Skin of body (tissue), 2 donors: ENCODE results near the gene IDH2. TPM values are rescaled to one million over a fixed set of nuclear protein-coding genes. Genes with fewer than 3 reads are reported as not detected.
A peak's percentile ranks its signal among the peaks of the same experiment; 100 is the strongest.
"Not testable (repeated sequence)": the region's sequence is repeated elsewhere in the genome, so short reads cannot be mapped to it uniquely, and the experiment has no call there.

Experiments used
- DNase-seq: peaks from one replicate; lab custom pipeline; 2025; lab: John Stamatoyannopoulos, UW
- total RNA-seq: library from RNA; depleted of rRNA; stranded (reverse); fragments of >200 nt; gene quantifications from one replicate; pipeline ENCODE4 v1.2.3, GENCODE V29; 2014

Gene IDH2
- total RNA-seq, 1 donor from 2014 or later: 77.6 TPM

DNA sequence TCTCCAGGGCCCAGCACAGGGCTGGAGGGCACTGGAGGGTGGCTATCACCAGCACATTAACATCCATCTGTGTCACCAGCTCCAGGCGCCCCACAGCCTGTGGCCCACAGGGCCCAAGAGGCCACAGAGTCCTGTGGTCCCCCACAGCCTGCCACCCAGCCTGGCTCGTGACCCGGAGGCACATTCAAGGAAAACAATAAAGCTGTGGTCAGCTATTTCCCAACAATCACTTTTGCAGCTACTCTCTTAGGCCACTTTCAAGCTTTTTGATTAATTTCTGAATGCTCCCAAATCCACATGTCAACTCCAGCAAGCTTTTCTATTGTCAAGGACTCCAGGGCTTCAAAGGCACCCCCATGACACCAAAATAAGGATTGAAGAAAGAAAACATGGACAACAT lies 16.7 kb downstream of the IDH2 start:
- DNase-seq: no peak

DNA sequence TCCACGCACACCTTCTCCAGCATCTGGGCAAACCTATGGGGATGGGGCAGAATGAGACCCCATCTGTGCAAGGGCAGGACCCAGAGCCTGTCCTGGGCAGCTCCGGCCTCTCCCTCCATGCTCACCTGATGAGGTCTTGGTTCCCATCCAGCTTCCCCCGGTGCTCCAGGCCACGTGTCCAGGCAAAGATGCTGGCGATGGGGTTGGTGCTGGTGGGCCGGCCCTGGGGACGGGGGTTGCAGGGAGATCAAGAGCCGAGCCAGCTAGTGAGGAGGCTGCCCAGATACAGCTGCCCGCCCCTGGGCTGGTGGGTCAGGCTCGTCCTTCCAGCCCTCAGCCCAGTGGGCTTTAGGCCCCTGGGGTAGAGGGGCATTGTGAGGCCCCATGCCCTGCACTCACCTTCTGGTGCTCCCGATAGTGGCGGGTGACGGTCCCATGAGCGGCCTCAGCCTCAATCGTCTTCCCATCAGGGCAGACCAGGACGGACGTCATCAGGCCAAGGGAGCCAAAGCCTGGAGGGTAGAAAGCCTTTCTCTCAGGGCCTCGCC lies 17.3 kb downstream of the IDH2 start:
- DNase-seq: no peak

GRCh38 chr15:90083954-90084607 lies 18.2 kb downstream of the IDH2 start:
- DNase-seq: no peak

DNA sequence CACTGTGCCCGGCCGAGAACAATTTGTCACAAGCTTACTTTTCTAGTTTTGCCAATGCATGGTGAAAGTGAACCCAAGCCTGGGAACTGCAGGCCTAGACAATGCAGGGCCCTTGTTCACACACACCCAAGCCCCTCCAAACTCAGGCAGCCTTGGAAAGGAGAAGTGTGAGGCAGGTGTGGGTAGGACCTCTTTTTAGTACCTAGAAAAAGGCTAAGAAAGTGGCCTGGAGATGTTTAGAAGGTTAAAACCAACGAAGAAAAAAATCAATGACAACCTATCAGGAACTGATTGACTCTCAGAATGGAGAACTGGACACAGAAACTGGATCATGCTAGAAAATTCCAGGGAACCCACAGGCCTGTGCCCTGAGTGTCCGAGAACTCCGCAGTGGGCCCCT lies 18.8 kb downstream of the IDH2 start:
- DNase-seq: no peak

GRCh38 chr15:90082140-90082715 lies 20.0 kb downstream of the IDH2 start:
- no peak for DNase-seq

DNA sequence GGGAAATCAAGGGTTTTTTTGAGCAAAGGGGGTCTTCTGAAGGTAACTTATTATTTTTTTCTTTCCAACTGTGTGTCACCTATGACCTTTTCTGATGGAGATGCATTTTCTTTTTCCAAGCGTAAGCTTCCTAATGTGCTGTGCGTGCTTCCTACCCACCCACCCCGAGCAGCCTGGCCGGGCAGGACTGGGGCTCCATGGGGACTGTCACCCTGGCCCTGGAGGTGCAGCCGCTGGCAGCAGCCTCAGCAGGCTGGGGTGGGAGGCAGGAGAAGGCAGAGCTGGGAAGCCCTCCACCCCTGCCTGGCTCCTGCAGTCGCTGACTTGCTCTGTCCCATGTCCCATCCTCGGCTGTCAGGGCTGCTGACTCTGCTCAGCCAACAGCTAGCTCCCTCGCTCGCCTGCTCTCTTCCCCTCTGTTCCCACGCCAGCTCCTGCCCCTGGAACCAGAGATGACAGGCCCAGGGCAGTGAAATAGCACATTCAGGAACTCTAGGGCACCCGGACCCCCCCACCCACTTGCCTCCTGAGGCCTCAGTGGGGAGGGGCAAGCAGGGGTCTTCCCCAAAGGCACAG lies 21.4 kb downstream of the IDH2 start:
- DNase-seq: no peak

- DNase-seq: no peak
These were observed 21.9 kb downstream of the IDH2 start for GRCh38 chr15:90080458-90080755.

GRCh38 chr15:90079619-90080457 lies 22.4 kb downstream of the IDH2 start:
- no peak for DNase-seq

GRCh38 chr15:90078965-90079364 lies 23.3 kb downstream of the IDH2 start:
- no peak for DNase-seq

GRCh38 chr15:90076716-90077115 lies 25.6 kb downstream of the IDH2 start:
- no peak for DNase-seq

DNA sequence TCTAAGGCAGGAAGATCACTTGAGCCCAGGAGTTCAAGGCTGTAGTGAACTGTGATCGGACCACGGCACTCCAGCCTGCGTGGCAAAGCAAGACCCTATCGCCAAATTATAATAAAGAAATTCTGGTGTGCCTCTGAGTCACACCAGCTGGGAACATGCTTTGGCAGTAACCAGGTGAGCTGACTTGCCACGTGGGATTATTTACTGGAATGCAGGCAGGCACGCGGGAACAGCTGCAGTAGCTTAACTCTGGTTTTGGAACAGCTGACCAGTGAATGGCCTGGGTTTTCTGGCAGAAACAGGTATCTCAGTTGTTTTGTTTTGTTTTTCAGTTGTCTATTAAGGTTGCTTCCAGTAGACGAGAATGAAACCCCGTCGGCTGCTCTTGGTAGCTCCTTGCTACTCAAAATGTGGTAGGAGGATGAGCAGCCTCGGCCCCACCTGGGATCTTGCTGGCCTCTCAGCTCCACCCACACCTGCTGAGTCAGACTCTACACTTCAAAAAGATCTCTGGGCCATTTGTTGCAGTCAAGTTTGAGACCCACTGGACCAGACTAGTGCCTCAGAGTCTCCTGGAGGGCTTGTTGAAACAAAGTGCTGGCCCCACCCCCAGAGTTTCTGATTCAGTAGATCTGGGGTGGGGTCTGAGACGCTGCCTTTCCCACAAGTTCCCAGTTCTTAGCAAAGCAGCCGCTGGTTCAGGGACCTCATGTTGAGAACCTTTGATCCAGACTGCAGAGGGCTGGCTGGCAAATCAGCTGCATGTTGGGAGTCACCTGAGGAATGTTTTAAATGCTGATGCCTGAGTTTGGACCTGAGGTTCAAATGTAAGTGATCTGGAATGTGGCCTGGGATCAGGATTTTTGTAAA lies 26.6 kb downstream of the IDH2 start:
- no peak for DNase-seq

DNA sequence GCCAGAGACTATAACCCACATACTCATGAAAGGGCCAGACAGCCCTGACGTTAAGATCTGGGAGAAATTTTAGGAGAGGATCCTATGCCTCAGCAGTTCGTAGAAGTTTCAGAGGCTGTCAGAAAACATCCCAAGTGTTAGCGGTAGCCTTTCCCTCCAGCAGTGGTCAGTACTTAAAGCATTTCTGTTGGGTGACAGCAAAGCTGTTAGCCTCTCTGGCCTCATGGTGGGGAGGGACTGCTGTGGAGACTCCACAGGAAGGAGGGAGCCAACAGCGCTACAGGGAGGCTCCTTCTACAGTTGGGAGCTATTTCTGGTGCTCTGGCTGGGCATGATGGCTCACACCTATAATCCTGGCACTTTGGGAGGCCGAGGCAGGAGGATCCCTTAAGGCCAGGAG lies 27.4 kb downstream of the IDH2 start:
- DNase-seq: no peak

GRCh38 chr15:90074023-90074422 lies 28.2 kb downstream of the IDH2 start:
- DNase-seq: no peak

DNA sequence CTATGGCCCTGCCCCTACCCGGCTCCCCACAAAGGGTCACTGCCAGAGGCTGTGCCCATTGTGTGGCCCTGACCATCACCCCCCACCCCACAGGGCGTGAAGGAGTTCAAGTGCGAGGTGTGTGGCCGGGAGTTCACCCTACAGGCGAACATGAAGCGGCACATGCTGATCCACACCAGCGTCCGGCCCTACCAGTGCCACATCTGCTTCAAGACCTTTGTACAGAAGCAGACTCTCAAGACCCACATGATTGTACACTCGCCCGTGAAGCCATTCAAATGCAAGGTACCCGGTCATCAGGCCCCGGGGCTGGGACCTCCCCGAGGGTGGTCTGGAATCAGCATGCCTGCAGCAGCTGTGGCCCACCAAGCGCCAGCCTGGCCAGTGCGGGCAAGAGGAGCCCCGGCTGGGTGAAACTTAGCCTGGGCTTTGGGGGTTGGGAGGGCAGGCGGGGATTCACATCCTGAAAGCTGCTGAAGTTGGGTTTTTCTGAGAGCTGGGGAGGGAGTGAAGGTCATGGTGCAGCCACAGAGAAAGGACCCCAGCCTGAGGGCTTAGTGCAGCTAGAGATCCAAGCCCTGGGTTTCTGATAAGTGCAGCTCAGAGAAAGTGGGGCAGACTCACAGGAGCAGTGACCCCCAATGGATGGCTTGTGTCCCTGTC lies 29.2 kb downstream of the IDH2 start:
- no peak for DNase-seq

GRCh38 chr15:90071220-90071807 lies 31.0 kb downstream of the IDH2 start:
- DNase-seq: peak; percentile 84

- DNase-seq: not testable (repeated sequence)
These were observed 31.6 kb downstream of the IDH2 start for GRCh38 chr15:90070623-90071022.

GRCh38 chr15:90067953-90068606 lies 34.2 kb downstream of the IDH2 start:
- no peak for DNase-seq

DNA sequence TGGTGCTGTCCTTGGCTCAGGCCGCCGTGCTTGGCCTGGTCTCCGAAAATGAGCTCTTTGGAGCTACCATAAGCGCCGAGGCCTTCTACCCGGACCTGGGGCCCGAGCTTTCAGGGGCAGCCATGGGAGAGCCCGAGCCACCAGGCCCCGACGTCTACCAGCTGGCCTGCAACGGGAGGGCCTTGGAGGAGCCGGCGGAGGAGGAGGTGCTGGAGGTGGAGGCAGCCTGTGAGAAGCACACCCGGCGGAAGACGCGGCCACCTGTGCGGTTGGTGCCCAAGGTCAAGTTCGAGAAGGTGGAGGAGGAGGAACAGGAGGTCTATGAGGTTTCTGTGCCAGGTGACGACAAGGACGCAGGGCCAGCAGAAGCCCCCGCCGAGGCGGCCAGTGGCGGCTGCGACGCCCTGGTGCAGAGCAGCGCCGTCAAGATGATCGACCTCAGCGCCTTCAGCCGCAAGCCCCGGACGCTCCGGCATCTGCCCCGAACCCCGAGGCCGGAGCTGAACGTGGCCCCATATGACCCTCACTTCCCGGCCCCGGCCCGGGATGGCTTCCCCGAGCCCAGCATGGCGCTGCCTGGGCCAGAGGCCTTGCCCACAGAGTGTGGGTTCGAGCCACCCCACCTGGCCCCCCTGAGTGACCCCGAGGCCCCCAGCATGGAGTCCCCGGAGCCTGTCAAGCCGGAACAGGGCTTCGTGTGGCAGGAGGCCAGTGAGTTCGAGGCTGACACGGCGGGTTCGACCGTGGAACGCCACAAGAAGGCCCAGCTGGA lies 34.9 kb downstream of the IDH2 start:
- no peak for DNase-seq

- DNase-seq: no peak
These were observed 36.6 kb downstream of the IDH2 start for GRCh38 chr15:90065682-90066049.
